Activated naive CD8-positive, alpha-beta T cell (primary cell): ENCODE results near the gene AKT2.

Source experiments
- H3K27ac Mint-ChIP-seq: one replicate; pipeline ENCODE4 v1.8.0; 2021; ENCODE audit warnings: mixed read lengths
- H3K27me3 Mint-ChIP-seq: one replicate; pipeline ENCODE4 v1.8.0; 2021; ENCODE audit warnings: mixed read lengths
- H3K36me3 Mint-ChIP-seq: one replicate; pipeline ENCODE4 v1.8.0; 2021; ENCODE audit warnings: mixed read lengths
- H3K4me1 Mint-ChIP-seq: one replicate; pipeline ENCODE4 v1.8.0; 2021; ENCODE audit warnings: low read depth, mixed read lengths
- H3K4me3 Mint-ChIP-seq: one replicate; pipeline ENCODE4 v1.8.0; 2021; ENCODE audit warnings: mild to moderate bottlenecking, mixed read lengths
- H3K9me3 Mint-ChIP-seq: one replicate; pipeline ENCODE4 v1.8.0; 2021; ENCODE audit warnings: low read depth, mixed read lengths

AKT2 gene

GRCh38 chr19:40198272-40198990, 86.7 kb downstream of the AKT2 start:
- no peak overlapping the region for H3K4me3 Mint-ChIP-seq
- H3K9me3 Mint-ChIP-seq = no peaks in the 10 kb centered on the region
- no peaks in the 10 kb centered on the region for H3K27me3 Mint-ChIP-seq
- H3K27ac Mint-ChIP-seq = no peak overlapping the region
- peaks cover 12% of the 10 kb centered on the region for H3K4me1 Mint-ChIP-seq
- peaks cover 8% of the 10 kb centered on the region for H3K36me3 Mint-ChIP-seq

- Mint-ChIP-seq H3K4me3 (peak overlapping the region; percentile 11), H3K36me3 (peaks cover 6% of the 10 kb centered on the region), H3K9me3 (no peaks in the 10 kb centered on the region), H3K27ac (no peak overlapping the region), H3K4me1 (peaks cover 34% of the 10 kb centered on the region), H3K27me3 (no peaks in the 10 kb centered on the region)
Measured at GRCh38 chr19:40193587-40193849, 91.6 kb downstream of the AKT2 start.

- H3K9me3 Mint-ChIP-seq = no peaks in the 10 kb centered on the region
- H3K4me3 Mint-ChIP-seq = peak overlapping the region; percentile 71
- H3K27ac Mint-ChIP-seq = no peak overlapping the region
- H3K36me3 Mint-ChIP-seq = peaks cover 6% of the 10 kb centered on the region
- H3K4me1 Mint-ChIP-seq = peaks cover 35% of the 10 kb centered on the region
- no peaks in the 10 kb centered on the region for H3K27me3 Mint-ChIP-seq
Measured at GRCh38 chr19:40192758-40193586, 92.2 kb downstream of the AKT2 start.

GRCh38 chr19:40191836-40192646, 93.1 kb downstream of the AKT2 start:
- H3K27ac Mint-ChIP-seq = no peak overlapping the region

GRCh38 chr19:40190891-40191835, 94.0 kb downstream of the AKT2 start, which contains the start of gene MAP3K10:
Gene MAP3K10 (plus strand): TSS chr19:40191426. CDS start chr19:40192032, 606 bp downstream.
- H3K4me1 Mint-ChIP-seq = peaks cover 35% of the 10 kb centered on the region
- peaks cover 6% of the 10 kb centered on the region for H3K36me3 Mint-ChIP-seq
- peak within 1 kb of the TSS; percentile 89 for H3K4me3 Mint-ChIP-seq
- peak within 1 kb of the TSS; percentile 95 for H3K27ac Mint-ChIP-seq
- no peaks in the 10 kb centered on the region for H3K27me3 Mint-ChIP-seq
- no peaks in the 10 kb centered on the region for H3K9me3 Mint-ChIP-seq

More at GRCh38 chr19:40191836-40192646, 93.1 kb downstream of the AKT2 start:
- peaks cover 6% of the 10 kb centered on the region for H3K36me3 Mint-ChIP-seq
- H3K9me3 Mint-ChIP-seq = no peaks in the 10 kb centered on the region
- peak overlapping the region; percentile 71 for H3K4me3 Mint-ChIP-seq
- peaks cover 35% of the 10 kb centered on the region for H3K4me1 Mint-ChIP-seq
- no peaks in the 10 kb centered on the region for H3K27me3 Mint-ChIP-seq

- H3K36me3 Mint-ChIP-seq = no peaks in the 10 kb centered on the region
Measured at GRCh38 chr19:40184273-40184672, 100.9 kb downstream of the AKT2 start.

More at GRCh38 chr19:40184273-40184672, 100.9 kb downstream of the AKT2 start:
- Mint-ChIP-seq H3K4me3 (no peak overlapping the region), H3K4me1 (peaks cover 4% of the 10 kb centered on the region), H3K9me3 (no peaks in the 10 kb centered on the region), H3K27ac (no peak overlapping the region), H3K27me3 (peaks cover 2% of the 10 kb centered on the region)
